Measurements from ENCODE around the gene BAG2.

- TF ChIP-seq, protein P1, sequence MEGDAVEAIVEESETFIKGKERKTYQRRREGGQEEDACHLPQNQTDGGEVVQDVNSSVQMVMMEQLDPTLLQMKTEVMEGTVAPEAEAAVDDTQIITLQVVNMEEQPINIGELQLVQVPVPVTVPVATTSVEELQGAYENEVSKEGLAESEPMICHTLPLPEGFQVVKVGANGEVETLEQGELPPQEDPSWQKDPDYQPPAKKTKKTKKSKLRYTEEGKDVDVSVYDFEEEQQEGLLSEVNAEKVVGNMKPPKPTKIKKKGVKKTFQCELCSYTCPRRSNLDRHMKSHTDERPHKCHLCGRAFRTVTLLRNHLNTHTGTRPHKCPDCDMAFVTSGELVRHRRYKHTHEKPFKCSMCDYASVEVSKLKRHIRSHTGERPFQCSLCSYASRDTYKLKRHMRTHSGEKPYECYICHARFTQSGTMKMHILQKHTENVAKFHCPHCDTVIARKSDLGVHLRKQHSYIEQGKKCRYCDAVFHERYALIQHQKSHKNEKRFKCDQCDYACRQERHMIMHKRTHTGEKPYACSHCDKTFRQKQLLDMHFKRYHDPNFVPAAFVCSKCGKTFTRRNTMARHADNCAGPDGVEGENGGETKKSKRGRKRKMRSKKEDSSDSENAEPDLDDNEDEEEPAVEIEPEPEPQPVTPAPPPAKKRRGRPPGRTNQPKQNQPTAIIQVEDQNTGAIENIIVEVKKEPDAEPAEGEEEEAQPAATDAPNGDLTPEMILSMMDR (IDR thresholded peaks at IDR 0.05; ENCODE audit: poor library complexity, severe bottlenecking): no peak
- no peak for TF ChIP-seq MXI1 (conservative IDR thresholded peaks at IDR 0.05; ENCODE audit: poor library complexity, severe bottlenecking)
Measured at GRCh38 chr6:57162516-57162915, 9.6 kb upstream of the BAG2 start.
